ENCODE measurements around the gene SETBP1. TPM values are rescaled to one million over a fixed set of nuclear protein-coding genes. Genes with fewer than 3 reads are reported as not detected.

SETBP1 gene
- total RNA-seq, 4 donors from 2014 or later = 15.6 to 27.3 (median 19.1) TPM

- no peak for TF ChIP-seq CTCF (IDR thresholded peaks at IDR 0.05; ENCODE audit: low read depth)
Measured at GRCh38 chr18:45046961-45047360, 366.3 kb downstream of the SETBP1 start.

GRCh38 chr18:45049578-45050319, 369.1 kb downstream of the SETBP1 start:
- TF ChIP-seq CTCF (IDR thresholded peaks at IDR 0.05; ENCODE audit: low read depth) = no peak

- no peak for TF ChIP-seq CTCF (IDR thresholded peaks at IDR 0.05; ENCODE audit: low read depth)
Measured at GRCh38 chr18:45050712-45051601, 370.3 kb downstream of the SETBP1 start.

- no peak for TF ChIP-seq CTCF (IDR thresholded peaks at IDR 0.05; ENCODE audit: low read depth)
Measured at GRCh38 chr18:45054636-45055035, 373.9 kb downstream of the SETBP1 start.

- TF ChIP-seq CTCF (IDR thresholded peaks at IDR 0.05; ENCODE audit: low read depth) = no peak
Measured at GRCh38 chr18:45055811-45056210, 375.1 kb downstream of the SETBP1 start.

- no peak for TF ChIP-seq CTCF (IDR thresholded peaks at IDR 0.05; ENCODE audit: low read depth)
Measured at GRCh38 chr18:45056926-45057325, 376.2 kb downstream of the SETBP1 start.

- no peak for TF ChIP-seq CTCF (IDR thresholded peaks at IDR 0.05; ENCODE audit: low read depth)
Measured at GRCh38 chr18:45057955-45058600, 377.4 kb downstream of the SETBP1 start.
